K562 (cell line): ENCODE measurements around the gene TRDMT1. TPM values are rescaled to one million over a fixed set of nuclear protein-coding genes. Genes with fewer than 3 reads are reported as not detected.

Source experiments
- C11orf30 ChIP-seq: fragments of 450-650 bp; IDR thresholded peaks from 2 replicates; pipeline ENCODE4 v1.6.1; 2016; ENCODE audit warnings: low read depth, mild to moderate bottlenecking
- GTF2E2 ChIP-seq: fragments of 200-800 bp; sonication (Bioruptor generic); IDR thresholded peaks from 2 replicates; pipeline ENCODE4 v1.6.1; 2016; ENCODE audit warnings: missing genetic modification characterization, missing compliant biosample characterization
- IFI16 ChIP-seq: fragments of 250-450 bp; sonication (Bioruptor Pico); IDR thresholded peaks from 2 replicates; pipeline ENCODE4 v2.1.2; 2022; ENCODE audit warnings: mild to moderate bottlenecking, inconsistent platforms
- KDM5B ChIP-seq: fragments of 200-600 bp; sonication (generic); IDR thresholded peaks from 2 replicates; pipeline ENCODE4 v1.6.1; 2012; ENCODE audit warnings: low read depth, mild to moderate bottlenecking, moderate library complexity, low read length, control low read depth, inconsistent platforms; ENCODE audit not compliant: insufficient replicate concordance
- KLF13 ChIP-seq: fragments of 450-650 bp; IDR thresholded peaks from 2 replicates; pipeline ENCODE4 v1.6.1; 2016; ENCODE audit warnings: missing genetic modification characterization, low read depth, mild to moderate bottlenecking, missing compliant biosample characterization, moderate library complexity, borderline replicate concordance
- MAFK ChIP-seq: IDR thresholded peaks from 2 replicates; pipeline ENCODE4 v1.6.1; 2011; ENCODE audit warnings: low read length, improper control_type of control experiment
- MEF2A ChIP-seq: IDR thresholded peaks from 2 replicates; pipeline ENCODE4 v1.6.1; 2011; ENCODE audit warnings: low read depth, mild to moderate bottlenecking, low read length, moderate library complexity; ENCODE audit not compliant: control insufficient read depth
- NR2C1 ChIP-seq, 2 experiments: fragments of 450-650 bp; IDR thresholded peaks; 2 replicates each; pipeline ENCODE4 v1.6.1; 2017; ENCODE audit warnings: mild to moderate bottlenecking in 2 of 2, antibody characterized with exemption in 1 of 2, inconsistent platforms in 1 of 2, missing compliant biosample characterization in 1 of 2, missing genetic modification characterization in 1 of 2
- SLC30A9 ChIP-seq: fragments of 250-450 bp; sonication (Bioruptor Pico); IDR thresholded peaks from 2 replicates; pipeline ENCODE4 v1.8.0; 2022; ENCODE audit warnings: mild to moderate bottlenecking, moderate library complexity
- SP1 ChIP-seq: sonication (generic); formaldehyde crosslinking; IDR thresholded peaks from 2 replicates; pipeline ENCODE4 v1.8.1; 2022; ENCODE audit warnings: mild to moderate bottlenecking, missing genetic modification reagents
- ZBED1 ChIP-seq: IDR thresholded peaks from 2 replicates; pipeline ENCODE4 v1.6.1; 2014
- ZBTB1 ChIP-seq: sonication (generic); formaldehyde crosslinking; IDR thresholded peaks from 2 replicates; pipeline ENCODE4 v1.8.1; 2023; ENCODE audit warnings: missing genetic modification reagents, low read depth, mild to moderate bottlenecking, borderline replicate concordance
- polyA plus RNA-seq, 8 experiments: library from polyadenylated mRNA; depleted of rRNA in 4 of 8; stranded (reverse) in 5 of 8; unstranded in 3 of 8; fragments of >200 nt; fragmentation: Nextera tagmentation in 2 of 8; fragmentation: Illumina TruSeq in 1 of 8; extraction: Ambion mirVana in 2 of 8; extraction: Trizol in 1 of 8; gene quantifications; 2 replicates each; pipeline versions ENCODE4 v1.2.1 to v1.2.3, GENCODE V29; 2011 to 2014; ENCODE audit warnings: inconsistent platforms in 1 of 8, missing spikeins in 1 of 8
- total RNA-seq, 7 experiments: library from RNA; depleted of rRNA in 6 of 7; stranded (reverse); fragments of >200 nt in 6 of 7; fragmentation: Illumina TruSeq in 2 of 7; extraction: Trizol in 2 of 7; gene quantifications; 2 replicates each; pipeline versions ENCODE4 v1.2.1 to v1.2.3, GENCODE V29; 2011 to 2021; ENCODE audit warnings: low replicate concordance in 1 of 7
- TF ChIP-seq, protein P1 (sequence below): sonication (generic); formaldehyde crosslinking; IDR thresholded peaks from 2 replicates; pipeline ENCODE4 v1.8.0; 2022; ENCODE audit warnings: mild to moderate bottlenecking, missing genetic modification reagents, borderline replicate concordance
- TF ChIP-seq, protein P2 (sequence below): fragments of 250-450 bp; sonication (Bioruptor Pico); IDR thresholded peaks from 2 replicates; pipeline ENCODE4 v1.4.0; 2020; ENCODE audit warnings: mild to moderate bottlenecking, moderate library complexity, borderline replicate concordance
- TF ChIP-seq, protein P3 (sequence below): fragments of 250-450 bp; sonication (Bioruptor Pico); IDR thresholded peaks from 2 replicates; pipeline ENCODE4 v1.8.0; 2022; ENCODE audit warnings: moderate library complexity, mild to moderate bottlenecking, inconsistent platforms
- TF ChIP-seq, protein P4 (sequence below): fragments of 200-800 bp; sonication (Bioruptor generic); IDR thresholded peaks from 2 replicates; pipeline ENCODE4 v1.6.1; 2017; ENCODE audit warnings: missing genetic modification characterization, missing compliant biosample characterization
- TF ChIP-seq, protein P5 (sequence below): sonication (generic); formaldehyde crosslinking; IDR thresholded peaks from 2 replicates; pipeline ENCODE4 v1.8.0; 2023; ENCODE audit warnings: mild to moderate bottlenecking, missing genetic modification reagents

Gene TRDMT1
- total and polyA plus RNA-seq, 9 of the 15 experiments (the other 6 are each of a cell fraction or from before 2014, with no cell fraction given), result 5.4 to 12.6 (median 9.3) TPM

DNA sequence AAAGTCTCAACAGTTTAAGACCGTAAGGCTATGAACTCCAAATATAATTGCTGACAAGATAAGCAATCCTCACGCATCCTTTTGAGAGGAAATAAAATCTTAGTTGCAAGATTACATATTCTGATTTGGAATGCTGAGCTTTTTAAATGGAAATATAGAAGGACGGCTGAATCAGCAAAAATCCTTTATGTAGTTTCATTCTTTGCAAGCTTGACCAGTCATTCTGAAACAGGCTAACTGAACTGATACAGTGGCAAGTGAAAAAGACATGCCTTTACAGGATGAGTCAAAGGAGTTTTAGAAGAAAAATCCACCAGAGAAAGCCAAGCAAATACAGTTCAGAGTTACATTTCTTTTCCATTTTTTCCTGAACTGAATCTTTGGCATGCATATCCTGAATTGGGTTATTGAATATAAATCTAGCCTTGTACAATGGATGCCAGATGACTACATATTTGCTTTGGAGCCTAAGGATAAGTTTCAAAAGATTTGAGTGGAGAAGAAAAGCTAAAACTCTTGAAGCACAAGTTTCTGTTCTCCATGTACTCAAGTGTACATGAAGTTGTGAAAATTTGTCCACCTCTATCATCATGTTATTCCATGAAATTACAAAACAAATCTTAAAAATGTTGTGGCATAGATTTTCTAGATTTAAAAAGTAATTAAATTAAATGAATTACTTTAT is 30.9 kb upstream of the TRDMT1 start (continued):
- TF ChIP-seq, protein P1, sequence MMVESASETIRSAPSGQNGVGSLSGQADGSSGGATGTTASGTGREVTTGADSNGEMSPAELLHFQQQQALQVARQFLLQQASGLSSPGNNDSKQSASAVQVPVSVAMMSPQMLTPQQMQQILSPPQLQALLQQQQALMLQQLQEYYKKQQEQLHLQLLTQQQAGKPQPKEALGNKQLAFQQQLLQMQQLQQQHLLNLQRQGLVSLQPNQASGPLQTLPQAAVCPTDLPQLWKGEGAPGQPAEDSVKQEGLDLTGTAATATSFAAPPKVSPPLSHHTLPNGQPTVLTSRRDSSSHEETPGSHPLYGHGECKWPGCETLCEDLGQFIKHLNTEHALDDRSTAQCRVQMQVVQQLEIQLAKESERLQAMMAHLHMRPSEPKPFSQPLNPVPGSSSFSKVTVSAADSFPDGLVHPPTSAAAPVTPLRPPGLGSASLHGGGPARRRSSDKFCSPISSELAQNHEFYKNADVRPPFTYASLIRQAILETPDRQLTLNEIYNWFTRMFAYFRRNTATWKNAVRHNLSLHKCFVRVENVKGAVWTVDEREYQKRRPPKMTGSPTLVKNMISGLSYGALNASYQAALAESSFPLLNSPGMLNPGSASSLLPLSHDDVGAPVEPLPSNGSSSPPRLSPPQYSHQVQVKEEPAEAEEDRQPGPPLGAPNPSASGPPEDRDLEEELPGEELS (CRISPR knock-in tag), result no peak
- TF ChIP-seq SLC30A9 (CRISPR knock-in tag), result no peak
- TF ChIP-seq, protein P2, sequence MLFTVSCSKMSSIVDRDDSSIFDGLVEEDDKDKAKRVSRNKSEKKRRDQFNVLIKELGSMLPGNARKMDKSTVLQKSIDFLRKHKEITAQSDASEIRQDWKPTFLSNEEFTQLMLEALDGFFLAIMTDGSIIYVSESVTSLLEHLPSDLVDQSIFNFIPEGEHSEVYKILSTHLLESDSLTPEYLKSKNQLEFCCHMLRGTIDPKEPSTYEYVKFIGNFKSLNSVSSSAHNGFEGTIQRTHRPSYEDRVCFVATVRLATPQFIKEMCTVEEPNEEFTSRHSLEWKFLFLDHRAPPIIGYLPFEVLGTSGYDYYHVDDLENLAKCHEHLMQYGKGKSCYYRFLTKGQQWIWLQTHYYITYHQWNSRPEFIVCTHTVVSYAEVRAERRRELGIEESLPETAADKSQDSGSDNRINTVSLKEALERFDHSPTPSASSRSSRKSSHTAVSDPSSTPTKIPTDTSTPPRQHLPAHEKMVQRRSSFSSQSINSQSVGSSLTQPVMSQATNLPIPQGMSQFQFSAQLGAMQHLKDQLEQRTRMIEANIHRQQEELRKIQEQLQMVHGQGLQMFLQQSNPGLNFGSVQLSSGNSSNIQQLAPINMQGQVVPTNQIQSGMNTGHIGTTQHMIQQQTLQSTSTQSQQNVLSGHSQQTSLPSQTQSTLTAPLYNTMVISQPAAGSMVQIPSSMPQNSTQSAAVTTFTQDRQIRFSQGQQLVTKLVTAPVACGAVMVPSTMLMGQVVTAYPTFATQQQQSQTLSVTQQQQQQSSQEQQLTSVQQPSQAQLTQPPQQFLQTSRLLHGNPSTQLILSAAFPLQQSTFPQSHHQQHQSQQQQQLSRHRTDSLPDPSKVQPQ (CRISPR knock-in tag), result no peak
- TF ChIP-seq SP1 (CRISPR knock-in tag), result no peak
- TF ChIP-seq GTF2E2 (tag), result no peak
- TF ChIP-seq, protein P3, sequence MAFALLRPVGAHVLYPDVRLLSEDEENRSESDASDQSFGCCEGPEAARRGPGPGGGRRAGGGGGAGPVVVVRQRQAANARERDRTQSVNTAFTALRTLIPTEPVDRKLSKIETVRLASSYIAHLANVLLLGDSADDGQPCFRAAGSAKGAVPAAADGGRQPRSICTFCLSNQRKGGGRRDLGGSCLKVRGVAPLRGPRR (CRISPR knock-in tag), result no peak
- TF ChIP-seq NR2C1 (IDR thresholded peaks at IDR 0.05), result no peak
- TF ChIP-seq NR2C1 (tag; IDR thresholded peaks at IDR 0.05), result no peak
- TF ChIP-seq, protein P4, sequence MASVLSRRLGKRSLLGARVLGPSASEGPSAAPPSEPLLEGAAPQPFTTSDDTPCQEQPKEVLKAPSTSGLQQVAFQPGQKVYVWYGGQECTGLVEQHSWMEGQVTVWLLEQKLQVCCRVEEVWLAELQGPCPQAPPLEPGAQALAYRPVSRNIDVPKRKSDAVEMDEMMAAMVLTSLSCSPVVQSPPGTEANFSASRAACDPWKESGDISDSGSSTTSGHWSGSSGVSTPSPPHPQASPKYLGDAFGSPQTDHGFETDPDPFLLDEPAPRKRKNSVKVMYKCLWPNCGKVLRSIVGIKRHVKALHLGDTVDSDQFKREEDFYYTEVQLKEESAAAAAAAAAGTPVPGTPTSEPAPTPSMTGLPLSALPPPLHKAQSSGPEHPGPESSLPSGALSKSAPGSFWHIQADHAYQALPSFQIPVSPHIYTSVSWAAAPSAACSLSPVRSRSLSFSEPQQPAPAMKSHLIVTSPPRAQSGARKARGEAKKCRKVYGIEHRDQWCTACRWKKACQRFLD (CRISPR knock-in tag), result no peak
- TF ChIP-seq ZBED1, result no peak
- no peak for TF ChIP-seq KLF13
- no peak for TF ChIP-seq ZBTB1
- no peak for TF ChIP-seq IFI16
- TF ChIP-seq, protein P5, sequence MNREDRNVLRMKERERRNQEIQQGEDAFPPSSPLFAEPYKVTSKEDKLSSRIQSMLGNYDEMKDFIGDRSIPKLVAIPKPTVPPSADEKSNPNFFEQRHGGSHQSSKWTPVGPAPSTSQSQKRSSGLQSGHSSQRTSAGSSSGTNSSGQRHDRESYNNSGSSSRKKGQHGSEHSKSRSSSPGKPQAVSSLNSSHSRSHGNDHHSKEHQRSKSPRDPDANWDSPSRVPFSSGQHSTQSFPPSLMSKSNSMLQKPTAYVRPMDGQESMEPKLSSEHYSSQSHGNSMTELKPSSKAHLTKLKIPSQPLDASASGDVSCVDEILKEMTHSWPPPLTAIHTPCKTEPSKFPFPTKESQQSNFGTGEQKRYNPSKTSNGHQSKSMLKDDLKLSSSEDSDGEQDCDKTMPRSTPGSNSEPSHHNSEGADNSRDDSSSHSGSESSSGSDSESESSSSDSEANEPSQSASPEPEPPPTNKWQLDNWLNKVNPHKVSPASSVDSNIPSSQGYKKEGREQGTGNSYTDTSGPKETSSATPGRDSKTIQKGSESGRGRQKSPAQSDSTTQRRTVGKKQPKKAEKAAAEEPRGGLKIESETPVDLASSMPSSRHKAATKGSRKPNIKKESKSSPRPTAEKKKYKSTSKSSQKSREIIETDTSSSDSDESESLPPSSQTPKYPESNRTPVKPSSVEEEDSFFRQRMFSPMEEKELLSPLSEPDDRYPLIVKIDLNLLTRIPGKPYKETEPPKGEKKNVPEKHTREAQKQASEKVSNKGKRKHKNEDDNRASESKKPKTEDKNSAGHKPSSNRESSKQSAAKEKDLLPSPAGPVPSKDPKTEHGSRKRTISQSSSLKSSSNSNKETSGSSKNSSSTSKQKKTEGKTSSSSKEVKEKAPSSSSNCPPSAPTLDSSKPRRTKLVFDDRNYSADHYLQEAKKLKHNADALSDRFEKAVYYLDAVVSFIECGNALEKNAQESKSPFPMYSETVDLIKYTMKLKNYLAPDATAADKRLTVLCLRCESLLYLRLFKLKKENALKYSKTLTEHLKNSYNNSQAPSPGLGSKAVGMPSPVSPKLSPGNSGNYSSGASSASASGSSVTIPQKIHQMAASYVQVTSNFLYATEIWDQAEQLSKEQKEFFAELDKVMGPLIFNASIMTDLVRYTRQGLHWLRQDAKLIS (CRISPR knock-in tag), result no peak
- TF ChIP-seq C11orf30, result peak; percentile 89
- TF ChIP-seq MEF2A, result no peak
- TF ChIP-seq MAFK, result peak; percentile 86
- peak; percentile 38 for TF ChIP-seq KDM5B
